ENCODE data around the gene SPAG8. TPM values are rescaled to one million over a fixed set of nuclear protein-coding genes. Genes with fewer than 3 reads are reported as not detected.
A peak's percentile ranks its signal among the peaks of the same experiment; 100 is the strongest.

Gene SPAG8
- total RNA-seq, 1 experiment from 2014 or later: 0.50 TPM

DNA sequence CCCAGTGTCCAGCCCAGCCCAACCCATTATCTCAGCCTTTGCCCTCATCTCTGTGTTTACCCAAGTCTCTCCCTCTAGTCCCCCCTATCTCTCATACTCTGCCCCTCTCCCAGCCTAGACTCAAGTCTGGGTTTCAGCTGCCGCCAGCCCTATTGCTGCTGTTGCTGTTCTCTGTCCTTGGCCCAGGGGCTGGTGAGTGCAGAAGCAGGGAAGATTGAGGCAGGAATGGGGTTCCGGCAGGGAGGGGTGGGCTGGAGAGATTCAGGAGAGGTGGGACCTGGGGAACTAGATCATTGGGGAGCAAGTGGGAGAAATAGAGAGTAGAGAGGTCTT is 17.7 kb upstream of the SPAG8 start:
- H3K56ac ChIP-seq (ENCODE audit: insufficient read length, low read depth, low read length): no peak overlapping the region
- no peaks in the 10 kb centered on the region for H4K20me1 ChIP-seq (ENCODE audit: control insufficient read depth, insufficient read depth, insufficient read length)
- no peak overlapping the region for H3K27ac ChIP-seq (ENCODE audit: insufficient read length, low read depth, low read length)
- H2AFZ ChIP-seq (ENCODE audit: low read length): no peak overlapping the region
- H3K4me2 ChIP-seq (ENCODE audit: insufficient read depth, insufficient read length, low read length): peak overlapping the region; percentile 77
- H2AK5ac ChIP-seq (ENCODE audit: insufficient read length, low read length): no peak overlapping the region
- Mint-ChIP-seq H3K9me3 (no peaks in the 10 kb centered on the region; a peak in 1 of 5 replicates), H3K4me3 (peak overlapping the region; percentile 71 to 87), H3K27me3 (ENCODE audit: low read depth) (peaks cover 2% of the 10 kb centered on the region), H3K36me3 (ENCODE audit: insufficient read depth in 1 of 3, low read depth in 3 of 3) (no peaks in the 10 kb centered on the region), H3K27ac (peak overlapping the region in 1 of 3 experiments; percentile 65; a peak in 2 of 7 replicates), H3K4me1 (peaks cover 30 to 35% of the 10 kb centered on the region in 2 experiments)
- no peak overlapping the region for H2BK15ac ChIP-seq (ENCODE audit: low read depth, low read length)
- H3K23me2 ChIP-seq (ENCODE audit: insufficient read length, low read depth, low read length, poor library complexity, severe bottlenecking): peaks cover 12% of the 10 kb centered on the region
- H3K23ac ChIP-seq (ENCODE audit: insufficient read length, low read depth, low read length): no peak overlapping the region
- H4K91ac ChIP-seq (ENCODE audit: insufficient read length, low read depth, low read length): no peak overlapping the region
- peak overlapping the region; percentile 66 for H3K9ac ChIP-seq (ENCODE audit: extremely low read depth, insufficient read length, low read length)
- no peaks in the 10 kb centered on the region for H3K27me3 ChIP-seq (ENCODE audit: insufficient read depth, low read length)
- H2BK12ac ChIP-seq (ENCODE audit: insufficient read length, low read depth, low read length): no peak overlapping the region
- no peak overlapping the region for H2BK20ac ChIP-seq (ENCODE audit: low read depth, low read length, poor library complexity, severe bottlenecking)
- no peak overlapping the region for H4K5ac ChIP-seq (ENCODE audit: insufficient read length, low read depth, low read length)
- DNase-seq: no peak
- no peak overlapping the region for H4K8ac ChIP-seq (replicated peaks; ENCODE audit: insufficient read length, low read depth, low read length)
- no peak overlapping the region for H3T11ph ChIP-seq (ENCODE audit: low read length)
- H2BK5ac ChIP-seq (ENCODE audit: insufficient read length, low read length): no peak overlapping the region
- no peak overlapping the region for H3K4ac ChIP-seq (ENCODE audit: low read depth, low read length)
- H3K79me2 ChIP-seq (ENCODE audit: insufficient read depth, low read length): no peaks in the 10 kb centered on the region
- no peaks in the 10 kb centered on the region for H3K9me3 ChIP-seq (ENCODE audit: control insufficient read depth, low read depth, low read length)
- 0 out of 2 replicates have a peak, but pooled peaks cover 2% of the 10 kb centered on the region for H3K4me1 ChIP-seq (ENCODE audit: insufficient read depth, low read length)
- H3K79me1 ChIP-seq (ENCODE audit: insufficient read depth, low read depth, low read length, poor library complexity, severe bottlenecking): no peaks in the 10 kb centered on the region
- H2BK120ac ChIP-seq (ENCODE audit: low read depth, low read length, poor library complexity, severe bottlenecking): no peak overlapping the region
- WGBS (ENCODE audit: extremely low coverage, insufficient read length, low lambda C conversion rate): no CpG with 5 or more reads among the region's 2 CpGs
- no peak overlapping the region for H3K18ac ChIP-seq (ENCODE audit: insufficient read length, low read depth, low read length)
- H3K14ac ChIP-seq (ENCODE audit: insufficient read depth, low read length): no peak overlapping the region
- TF ChIP-seq CTCF (conservative IDR thresholded peaks at IDR 0.05): no peak

Data from H9 (cell line).